Left kidney (tissue), 8 donors: Measurements from ENCODE around the gene NPS. TPM values are rescaled to one million over a fixed set of nuclear protein-coding genes. Genes with fewer than 3 reads are reported as not detected.

Experiments
- DNase-seq: peaks from one replicate; pipeline ENCODE4 v3.0.0-alpha.2; 2013
- long read RNA-seq, 8 donors: transcript quantifications; one replicate each; lab custom pipeline, GENCODE V29; 2026
- polyA plus RNA-seq: library from polyadenylated mRNA; unstranded; fragments of 120-200 nt; gene quantifications from one replicate; pipeline ENCODE4 v1.2.1, GENCODE V29; 2013; ENCODE audit not compliant: insufficient read length

Gene NPS, protein sequence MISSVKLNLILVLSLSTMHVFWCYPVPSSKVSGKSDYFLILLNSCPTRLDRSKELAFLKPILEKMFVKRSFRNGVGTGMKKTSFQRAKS
- not detected for polyA plus RNA-seq
- long read RNA-seq, donor 1, result 0 reads
- long read RNA-seq, donor 2, result 0 reads
- long read RNA-seq, donor 3, result 0 reads
- long read RNA-seq, donor 4, result 0 reads
- long read RNA-seq, donor 5, result 0 reads
- long read RNA-seq, donor 6, result 0 reads
- long read RNA-seq, donor 7, result 0 reads
- long read RNA-seq, donor 8, result 0 reads

DNA sequence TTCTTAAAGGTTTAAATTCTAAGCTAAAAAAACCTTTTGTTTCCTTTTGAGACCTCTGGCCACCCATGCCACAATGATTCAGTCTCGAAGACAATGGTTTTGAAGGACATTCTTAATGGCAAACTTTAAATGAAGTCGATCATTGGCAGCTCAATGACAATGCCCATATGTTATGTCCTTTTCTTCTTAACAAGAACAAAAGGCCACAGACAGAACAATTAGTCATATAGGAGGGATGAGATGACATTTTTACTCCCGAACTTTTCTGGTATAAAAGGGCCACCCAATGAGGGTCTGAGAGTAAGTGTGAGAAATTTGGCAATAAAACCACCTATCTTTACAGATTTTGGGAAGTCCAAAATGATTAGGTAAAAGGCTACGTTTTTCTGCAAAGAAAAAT lies at the start of gene NPS:
Gene NPS (plus strand): TSS at position 301 of the 400 bp plus-strand sequence. CDS start 60 bp downstream, at position 361.
- no peak for DNase-seq

DNA sequence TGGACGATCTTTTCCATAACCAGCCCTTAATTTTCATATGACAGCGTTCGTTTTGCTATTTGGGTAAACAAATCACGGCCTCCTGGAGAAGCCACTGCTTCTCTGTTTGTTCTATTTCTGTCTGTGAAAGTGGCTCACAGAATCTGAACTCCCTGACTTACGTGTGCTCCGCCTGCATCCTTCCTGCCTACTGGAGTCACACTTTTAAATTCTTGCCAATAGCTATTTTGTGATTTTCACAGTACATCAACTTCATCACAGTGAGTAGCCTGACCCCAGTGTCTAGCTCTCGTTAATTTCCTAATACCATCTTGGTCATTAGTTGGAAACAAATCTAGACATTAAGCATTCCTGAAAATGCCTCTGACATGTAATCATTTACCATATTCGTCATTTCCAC lies 49.0 kb upstream of the NPS start:
- no peak for DNase-seq

DNA sequence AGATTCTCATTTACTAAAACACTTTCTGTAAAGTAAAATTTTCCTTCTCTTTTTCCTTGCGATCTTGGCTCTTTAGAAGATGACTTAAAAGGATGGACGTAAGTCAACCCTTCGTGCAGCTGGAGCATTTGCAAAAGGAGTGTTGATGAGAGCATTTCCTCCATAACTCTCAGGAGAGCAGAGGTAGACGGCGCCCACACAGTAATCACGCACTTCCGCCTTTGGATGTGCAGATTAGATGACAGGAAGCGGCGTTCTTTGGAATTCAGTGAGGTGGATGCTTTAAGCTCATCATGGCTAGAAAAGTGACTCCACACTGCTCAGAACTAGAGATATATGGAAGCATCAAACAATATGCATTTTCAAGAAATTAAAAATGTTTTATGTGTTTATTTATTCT lies 43.0 kb upstream of the NPS start:
- DNase-seq, result no peak

DNA sequence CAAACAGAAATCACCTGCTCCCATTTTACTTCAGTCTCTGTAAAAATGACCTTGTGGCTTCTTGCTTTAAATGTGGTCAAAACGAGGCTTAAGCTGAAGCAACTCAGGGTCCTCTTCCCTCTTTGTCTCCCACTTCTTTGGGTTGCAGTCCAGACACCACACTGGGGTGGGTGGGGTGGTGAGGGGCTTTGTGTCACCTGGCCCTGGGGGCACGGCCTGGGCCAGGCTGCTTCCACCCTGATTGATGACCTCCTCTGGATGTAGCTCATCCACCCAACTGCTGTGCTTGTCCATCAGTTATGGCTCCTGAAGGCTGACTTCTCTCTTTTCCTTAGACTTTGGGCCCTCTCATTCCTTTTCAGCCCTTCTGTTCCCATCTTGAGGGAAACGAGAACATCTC lies 26.8 kb upstream of the NPS start:
- DNase-seq, result no peak

DNA sequence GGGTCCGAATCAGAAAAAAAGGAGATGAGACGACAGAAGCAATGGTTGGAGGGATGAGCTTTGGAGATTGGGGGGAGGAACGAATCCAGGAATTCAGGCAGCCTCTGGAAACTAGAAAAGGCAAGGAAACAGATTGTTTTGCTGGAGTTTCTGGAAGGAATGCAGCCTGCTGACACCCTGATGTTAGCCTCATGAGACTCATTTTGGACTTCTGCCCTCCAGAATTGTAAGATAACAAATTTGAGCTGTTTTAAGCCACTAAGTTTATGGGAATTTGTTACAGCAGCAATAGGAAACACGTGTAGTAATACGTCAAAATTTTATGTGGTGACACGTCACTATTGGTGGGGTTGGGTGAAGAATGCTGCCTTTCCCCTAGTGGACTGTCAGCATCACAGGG lies 25.6 kb upstream of the NPS start:
- DNase-seq, result peak; percentile 20

DNA sequence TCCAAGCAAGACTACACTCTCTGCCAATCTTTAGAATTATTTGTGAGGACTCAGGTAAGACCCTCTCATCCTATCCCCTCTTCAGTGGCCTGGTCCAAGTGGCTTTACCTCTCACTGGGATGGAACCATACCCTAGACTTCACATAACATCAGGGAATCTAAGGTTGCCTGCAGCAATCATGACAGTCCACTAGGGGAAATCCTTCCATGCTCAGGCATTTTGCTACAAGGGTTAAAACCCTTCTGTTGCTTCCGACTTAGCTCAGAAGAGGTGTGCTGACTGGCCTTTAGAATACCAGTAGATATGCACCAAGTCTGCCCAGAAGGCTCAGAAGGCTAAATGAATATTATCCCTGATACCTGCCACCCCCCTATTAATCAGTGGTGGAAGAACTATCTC lies 24.9 kb upstream of the NPS start:
- DNase-seq, result no peak

DNA sequence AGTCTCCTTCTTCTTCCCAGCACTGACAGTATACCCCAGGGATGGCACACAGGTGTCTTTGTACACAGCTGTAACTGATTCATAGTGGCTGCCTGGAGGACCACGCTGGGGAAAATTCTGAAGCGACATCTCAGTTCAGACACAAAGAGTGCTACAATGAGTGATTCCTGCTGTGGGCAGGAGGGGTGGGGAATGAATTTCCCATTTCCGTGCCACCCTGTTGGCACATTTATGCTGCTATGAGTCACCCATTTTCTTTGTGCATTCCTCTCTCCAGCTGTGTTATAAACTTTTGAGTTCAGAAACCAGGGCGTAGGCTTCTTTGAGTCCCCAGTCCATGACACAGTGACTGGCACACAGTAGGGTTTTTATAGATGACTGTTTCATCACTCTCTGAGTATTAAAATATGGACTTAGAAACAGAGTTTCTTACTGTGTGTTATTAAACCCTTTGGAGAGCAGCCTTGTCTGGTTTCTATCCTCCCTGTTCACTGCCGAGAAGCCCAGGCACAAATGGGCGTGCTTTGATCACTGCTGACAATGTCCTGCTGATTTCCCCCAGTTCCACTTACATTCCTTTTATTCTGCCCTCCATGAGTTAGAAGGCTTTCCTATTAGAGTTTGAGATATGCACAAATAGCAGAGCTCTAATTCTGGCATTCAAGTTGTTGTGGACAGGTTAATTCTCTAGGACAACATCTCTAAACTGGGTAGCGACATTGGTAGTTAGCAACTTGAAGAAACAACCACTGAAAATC lies 24.0 kb upstream of the NPS start:
- DNase-seq, result no peak

DNA sequence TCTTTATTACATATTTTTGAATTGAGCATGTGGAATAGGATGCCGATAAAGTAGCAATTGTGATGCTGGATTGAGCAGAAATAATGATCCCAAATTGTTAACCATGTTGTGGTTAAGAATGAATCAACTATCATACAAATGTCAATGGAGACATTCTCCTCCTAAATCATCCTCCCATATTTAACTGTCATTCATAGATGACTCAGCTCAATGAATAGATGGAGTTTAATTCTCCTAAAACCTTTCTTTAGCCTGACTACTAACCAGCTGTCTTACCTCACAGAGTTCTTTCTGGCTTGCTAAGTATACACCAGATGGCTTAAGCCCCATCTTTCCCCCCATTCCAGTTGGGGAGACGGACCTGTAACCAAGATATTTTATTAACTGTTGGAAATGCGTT lies 23.4 kb upstream of the NPS start:
- no peak for DNase-seq

DNA sequence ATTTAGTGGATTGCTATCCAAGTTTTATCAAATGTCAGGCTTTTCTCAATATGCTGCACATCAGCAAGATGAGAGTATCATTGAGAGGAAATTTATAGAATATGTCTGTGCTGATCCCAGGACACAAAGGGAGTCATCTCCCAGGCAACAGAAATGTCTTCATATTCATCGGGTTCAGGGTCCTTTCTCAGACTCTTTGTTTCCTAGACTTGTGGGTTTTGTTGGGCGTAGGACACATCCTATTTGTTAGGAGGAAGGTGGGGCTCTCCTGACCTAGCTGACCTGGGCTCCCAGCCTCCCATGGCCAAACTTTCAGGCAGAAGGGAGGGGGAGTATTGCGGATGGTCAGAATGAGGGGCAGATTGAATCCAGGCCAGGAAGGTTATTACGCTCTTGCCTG lies 22.9 kb upstream of the NPS start:
- DNase-seq, result no peak

DNA sequence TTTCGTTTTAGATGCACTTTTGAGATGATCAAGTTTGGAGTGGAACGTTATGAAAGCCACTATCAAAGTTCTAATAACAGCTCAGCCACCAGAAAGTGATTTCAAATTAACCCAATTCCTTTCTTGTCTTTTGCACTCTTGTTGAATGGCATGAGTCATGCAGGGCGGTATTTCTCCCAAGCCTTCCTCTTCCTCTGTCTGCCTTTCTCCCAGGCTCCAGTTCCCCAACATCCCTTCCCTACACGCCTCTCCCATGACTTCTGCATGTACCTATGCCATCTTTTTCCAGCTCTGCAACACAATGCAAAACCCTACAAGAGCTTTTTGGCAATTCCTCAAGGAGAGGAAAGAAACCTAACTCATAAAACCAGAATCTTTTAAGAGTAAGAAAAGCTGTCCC lies 21.8 kb upstream of the NPS start:
- DNase-seq, result no peak

DNA sequence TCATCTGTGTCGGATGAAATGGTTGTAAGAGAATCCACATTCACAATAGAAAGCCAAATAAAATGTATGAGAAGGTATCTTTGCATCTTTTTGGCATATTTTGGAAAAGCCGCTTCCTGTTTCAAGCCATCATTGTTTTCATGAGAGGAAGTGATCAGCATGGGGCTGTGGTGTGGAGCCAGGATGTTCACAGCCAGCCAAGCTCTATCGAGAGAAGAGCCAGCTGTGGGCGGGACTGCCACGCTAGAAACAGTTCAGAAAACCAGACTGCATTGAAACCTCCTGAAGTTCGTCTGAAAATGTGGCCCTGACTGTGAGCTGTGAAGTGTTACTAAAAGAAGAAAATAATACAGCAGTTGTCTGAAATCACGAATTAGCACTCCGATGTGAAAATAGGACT lies 21.2 kb upstream of the NPS start:
- no peak for DNase-seq

DNA sequence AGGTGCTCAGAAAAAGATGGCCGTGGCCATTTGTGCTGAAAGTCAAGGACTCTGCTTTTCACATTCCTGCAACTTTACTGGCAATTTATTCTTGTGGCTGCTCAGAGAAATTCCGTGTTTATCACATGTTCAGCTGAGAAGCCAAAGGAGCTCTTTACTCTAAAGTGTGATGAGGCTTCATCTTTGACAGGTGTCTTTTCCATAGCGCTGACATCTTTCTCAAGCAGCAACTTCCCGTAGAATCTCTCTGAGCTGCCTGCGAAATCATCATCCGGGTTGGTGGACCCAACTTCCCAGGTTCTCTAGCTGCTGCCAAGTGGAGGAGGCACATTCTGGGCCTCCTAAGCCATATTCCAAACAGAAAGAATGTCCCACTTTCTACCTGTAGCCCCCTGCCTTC lies 16.9 kb upstream of the NPS start:
- DNase-seq, result no peak

DNA sequence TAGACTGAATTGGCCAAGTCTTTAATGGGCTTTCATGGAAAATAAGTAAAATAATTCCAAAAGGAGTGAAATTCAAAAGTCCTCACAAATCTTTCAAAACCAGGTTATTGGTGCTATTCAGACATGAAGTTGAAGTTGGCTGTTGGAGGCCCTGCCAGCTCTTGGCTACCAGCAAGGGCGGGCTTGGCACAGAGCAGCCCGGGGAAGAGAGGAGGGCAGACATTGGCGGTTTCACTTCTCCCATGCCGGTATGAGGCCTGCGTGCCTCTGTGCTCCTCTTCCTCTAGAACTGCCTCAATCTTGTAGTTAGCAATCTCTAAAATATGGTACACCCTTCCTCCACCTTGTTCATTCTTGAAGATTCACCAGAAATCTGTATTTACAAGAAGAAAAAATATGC lies 16.4 kb upstream of the NPS start:
- DNase-seq, result no peak

DNA sequence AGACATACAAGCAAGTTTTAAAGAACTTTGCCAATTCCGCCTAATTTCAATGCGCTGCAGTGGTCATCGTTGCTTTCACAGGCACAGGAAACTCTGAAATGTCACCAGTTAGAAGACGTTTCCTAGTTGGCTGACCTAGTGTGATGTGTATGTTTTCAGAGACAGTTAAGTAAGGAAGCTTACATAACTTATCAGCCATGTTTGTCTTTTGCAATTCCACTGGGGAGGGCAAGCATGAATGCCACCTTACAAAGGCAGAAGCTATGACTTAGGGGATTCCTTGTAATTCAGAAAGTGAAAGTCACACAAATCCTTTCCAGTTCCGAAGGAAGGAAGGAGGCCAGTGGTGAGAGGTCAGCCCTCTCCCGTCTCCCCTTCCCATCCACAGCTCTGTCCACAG lies 15.0 kb upstream of the NPS start:
- no peak for DNase-seq

DNA sequence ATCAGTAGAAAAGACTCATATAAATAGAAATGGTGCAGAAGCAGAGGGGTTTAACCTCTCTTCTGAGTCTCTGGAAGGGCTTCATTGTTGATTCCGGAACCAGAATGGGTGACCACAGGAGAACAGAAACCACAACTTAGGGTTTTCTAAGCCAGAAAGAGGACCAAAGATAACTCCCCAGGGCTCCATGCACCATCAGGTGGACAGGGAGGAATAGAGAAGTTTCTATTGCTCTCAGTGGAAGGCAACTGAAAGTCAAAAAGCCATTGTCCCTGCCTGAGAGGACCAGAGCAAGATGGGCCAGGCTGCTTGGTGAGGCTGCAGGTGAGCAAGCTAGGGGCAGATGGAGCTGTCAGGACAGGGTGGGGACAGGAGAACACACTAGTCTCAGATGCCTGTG lies 14.6 kb upstream of the NPS start:
- no peak for DNase-seq

DNA sequence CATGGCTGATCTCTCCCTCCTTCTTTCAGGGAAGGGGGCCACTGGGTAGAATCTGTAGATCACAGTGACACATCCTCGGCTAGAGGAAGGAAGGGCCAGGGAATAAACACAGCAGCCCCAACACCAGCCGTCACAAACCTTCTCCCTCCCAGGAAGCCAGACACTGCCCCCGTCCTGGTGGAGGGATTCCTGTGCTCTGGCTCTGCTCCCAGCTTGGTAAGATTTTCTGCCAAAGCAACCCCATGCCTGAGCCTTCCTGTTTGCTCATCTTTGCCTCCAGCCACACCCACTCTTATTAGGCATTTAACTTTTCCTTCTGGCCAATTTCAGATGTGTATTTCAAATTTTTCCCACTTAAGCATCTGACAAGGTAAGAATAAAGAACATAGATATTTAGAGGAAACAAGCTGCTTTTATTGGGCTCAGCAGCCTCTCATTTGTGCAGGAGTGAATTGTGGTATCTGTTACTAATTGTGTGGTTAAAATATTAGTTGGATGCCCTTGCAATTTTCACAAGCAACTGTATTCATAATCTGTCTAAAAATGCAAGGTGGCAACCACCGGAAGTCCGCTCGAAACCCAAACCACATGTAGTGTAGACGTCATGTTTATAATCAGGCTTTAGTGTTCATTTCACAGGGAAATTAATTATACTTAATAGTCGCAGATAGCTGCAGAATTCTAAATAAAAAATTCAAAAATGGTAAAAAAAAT lies 13.2 kb upstream of the NPS start:
- no peak for DNase-seq

DNA sequence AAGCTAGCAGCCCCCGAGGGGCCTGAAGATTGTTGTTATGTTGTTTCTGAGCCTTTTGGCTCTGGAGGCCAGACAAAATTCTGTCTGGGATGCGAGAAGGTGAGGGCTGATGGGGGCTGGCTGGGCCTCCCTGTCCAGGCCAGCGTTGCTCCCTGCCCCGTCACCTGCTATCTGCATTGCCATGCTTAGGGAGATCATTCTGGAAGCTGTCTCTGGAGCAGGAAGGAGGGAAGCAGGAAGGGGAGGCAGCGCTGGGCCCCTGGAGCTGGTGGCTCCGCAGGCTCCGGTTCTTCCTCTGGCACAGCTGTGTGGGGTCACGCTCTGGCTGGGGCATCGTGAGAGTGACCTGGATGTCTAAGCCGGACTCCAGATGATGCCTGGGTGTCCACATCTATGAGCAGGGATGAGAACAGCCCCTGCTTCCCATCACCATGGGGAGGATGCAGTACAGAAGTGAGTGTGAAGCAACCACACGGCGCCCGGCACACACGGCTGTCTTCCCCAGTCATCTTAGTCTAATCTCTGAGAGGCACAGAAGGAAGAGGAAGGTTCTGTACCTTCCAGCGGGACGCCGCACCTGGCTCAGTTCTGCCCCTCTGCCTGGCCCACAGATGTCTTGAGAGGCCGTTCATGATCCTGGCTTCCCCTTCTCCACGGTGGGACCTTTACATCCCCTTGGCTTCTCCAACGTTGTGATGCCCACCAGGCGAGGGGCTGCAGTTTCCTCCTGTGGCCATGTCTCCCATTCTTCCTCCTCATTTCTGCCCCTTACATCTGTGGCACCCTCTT lies 11.9 kb upstream of the NPS start:
- DNase-seq, result no peak

DNA sequence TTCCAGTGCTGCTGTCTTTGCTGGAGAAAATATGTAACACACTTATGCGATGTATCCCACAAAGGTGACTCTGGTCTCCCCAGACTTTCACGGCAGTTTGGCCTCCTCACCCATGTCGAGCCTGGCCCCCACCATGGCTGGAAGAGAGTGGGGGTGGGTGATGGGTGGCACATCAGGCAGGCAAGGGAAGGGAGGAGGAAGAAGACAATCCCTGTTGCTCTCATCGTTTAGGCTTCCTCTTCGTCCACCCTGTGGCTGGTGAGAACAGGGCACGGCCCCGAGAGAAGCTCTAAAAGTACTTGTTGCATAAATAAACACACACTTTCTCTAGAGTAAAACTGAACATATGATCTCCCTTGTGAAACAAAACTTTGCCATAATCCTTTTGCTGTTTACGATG lies 11.2 kb upstream of the NPS start:
- no peak for DNase-seq

DNA sequence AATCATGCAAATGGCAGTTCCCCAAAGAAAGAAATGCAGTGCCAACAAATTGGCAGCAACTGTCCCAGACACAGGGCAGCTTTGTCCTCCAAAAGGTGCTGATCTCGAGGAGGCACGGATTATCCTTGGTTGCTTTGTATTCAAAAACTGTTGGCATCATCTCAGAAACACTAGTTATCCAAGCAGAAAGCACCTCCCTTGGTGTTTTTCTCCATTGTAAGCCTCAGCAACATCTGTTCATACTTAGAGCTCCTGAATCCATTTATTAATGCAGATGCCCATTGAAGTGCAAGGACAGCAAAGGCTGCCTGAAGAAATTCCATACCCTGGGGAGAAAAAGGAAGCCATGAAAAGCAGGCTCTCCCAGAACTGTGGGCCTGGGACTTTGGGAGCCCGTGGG lies 1.1 kb upstream of the NPS start:
- DNase-seq, result no peak

DNA sequence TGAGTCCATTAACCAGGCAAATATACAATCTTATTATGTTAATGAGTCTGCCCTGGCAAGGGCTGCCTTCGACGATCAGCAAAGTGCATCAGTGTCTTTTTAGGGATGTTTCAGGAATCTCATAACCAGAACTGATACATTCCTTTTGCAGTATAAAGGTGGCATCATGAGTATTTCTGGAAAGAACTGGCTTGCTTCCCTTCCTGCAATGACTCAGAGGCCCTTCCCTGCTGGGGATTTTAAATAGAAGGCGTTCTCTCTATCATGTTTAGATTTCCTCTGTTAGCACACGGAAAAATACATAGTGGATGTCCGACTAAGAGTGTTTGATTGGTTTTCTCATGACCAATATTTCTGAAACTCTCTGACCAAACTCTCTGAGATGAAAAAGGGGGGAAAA lies 1.8 kb downstream of the NPS start:
- no peak for DNase-seq

DNA sequence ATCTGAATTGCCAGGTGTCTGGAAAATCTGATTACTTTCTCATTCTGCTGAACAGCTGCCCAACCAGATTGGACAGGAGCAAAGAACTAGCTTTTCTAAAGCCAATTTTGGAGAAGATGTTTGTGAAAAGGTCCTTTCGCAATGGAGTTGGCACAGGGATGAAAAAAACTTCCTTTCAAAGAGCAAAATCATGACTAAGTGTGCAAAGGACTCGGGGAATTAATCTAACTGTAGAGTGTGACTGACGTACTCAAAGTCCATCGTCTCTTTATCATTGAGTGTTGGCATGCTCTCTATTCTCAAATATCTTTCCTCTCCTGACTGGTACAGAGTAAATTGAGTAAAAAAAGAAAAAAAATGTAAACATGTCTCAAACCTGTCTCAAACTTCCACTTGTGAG lies 3.3 kb downstream of the NPS start:
- DNase-seq, result no peak

DNA sequence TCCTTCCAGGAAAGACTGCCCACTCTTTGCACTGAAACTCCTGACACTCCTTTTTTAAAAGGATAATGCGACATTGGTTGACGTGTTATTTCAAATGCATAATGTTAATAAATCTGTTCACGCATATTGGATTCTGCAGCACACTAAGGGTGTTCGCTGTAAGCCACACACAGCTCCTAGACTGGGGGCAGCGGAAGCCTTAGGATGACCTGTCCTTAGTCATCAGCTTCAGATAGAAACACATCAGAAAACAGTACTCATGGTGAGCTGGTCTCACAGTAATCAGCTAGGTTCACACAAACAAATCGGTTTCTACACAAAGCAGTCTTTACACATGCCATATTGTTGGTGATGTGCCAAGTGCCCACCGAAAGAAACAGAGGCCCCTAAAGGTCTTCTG lies 4.3 kb downstream of the NPS start:
- DNase-seq, result no peak

DNA sequence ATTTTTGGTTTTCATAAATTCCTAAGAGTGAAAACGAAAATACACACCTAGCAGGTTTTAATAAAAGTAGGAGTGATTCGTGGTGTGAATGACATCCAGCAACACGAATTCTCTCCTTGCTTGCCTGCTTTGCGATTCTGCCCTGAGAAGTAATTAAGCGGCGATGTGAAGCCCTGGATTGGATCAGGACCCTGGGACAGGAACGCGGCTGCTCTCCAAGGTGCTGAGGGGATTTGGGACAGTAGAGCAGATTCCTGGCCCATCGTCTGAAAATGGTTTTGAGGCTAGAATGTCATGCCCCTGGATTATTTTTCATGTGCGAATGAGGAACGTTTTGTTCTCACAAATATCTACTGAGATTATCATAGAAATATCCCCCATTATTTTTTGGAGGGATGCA lies 7.8 kb downstream of the NPS start:
- DNase-seq, result peak; percentile 75
